ENCODE measurements around the gene NSUN2. TPM values are rescaled to one million over a fixed set of nuclear protein-coding genes. Genes with fewer than 3 reads are reported as not detected.

The NSUN2 gene
- total RNA-seq, 2 experiments from 2014 or later = 48.3 to 50.8 TPM

DNA sequence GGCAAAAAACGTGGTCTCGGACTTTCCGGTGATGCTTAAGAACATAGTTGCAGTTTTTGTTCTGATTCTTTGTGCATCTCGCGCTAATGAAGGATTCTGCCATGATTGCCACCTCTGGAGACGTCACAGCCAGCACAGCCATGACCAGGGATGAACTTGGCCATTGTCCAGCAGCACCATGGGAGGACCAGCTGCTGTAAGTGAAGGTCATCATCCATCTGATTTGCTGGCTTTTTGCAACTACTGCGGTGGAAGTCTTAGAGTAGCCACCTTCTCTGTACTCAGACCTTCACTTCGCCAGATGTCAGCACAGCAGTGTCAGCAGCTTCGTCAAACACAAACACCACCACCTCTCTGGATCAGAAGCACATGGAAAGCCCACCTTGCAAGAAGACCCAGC, 45.7 kb downstream of the NSUN2 start:
- peaks cover 7% of the 10 kb centered on the region for H3K4me1 ChIP-seq (ENCODE audit: insufficient read depth, low read length)
- H3K36me3 ChIP-seq (ENCODE audit: insufficient read depth, low read length) = no peaks in the 10 kb centered on the region
- H3K27ac Mint-ChIP-seq = no peak overlapping the region
- no peak overlapping the region for H3K4me3 Mint-ChIP-seq
- intact Hi-C loops (cut with DNase I, micrococcal nuclease) = no loop called here
- DNase-seq (no peak), ATAC-seq (ENCODE audit: poor library complexity) (no peak)
- H3K9me3 Mint-ChIP-seq = no peaks in the 10 kb centered on the region
- peaks cover 17 to 32% of the 10 kb centered on the region in 2 experiments for H3K27me3 ChIP-seq (ENCODE audit: control insufficient read depth in 1 of 2, insufficient read depth in 2 of 2, low read length in 2 of 2)
- H3K27me3 Mint-ChIP-seq = peaks cover 35% of the 10 kb centered on the region
- no peak overlapping the region for H3K27ac ChIP-seq (ENCODE audit: low read depth in 1 of 2, low read length in 2 of 2)
- POLR2A ChIA-PET = interaction anchor here (0.5 kb wide), 1 partner anchor 12 kb away, joined by 3 read pairs; no protein-coding TSS in a partner anchor
- H3K36me3 Mint-ChIP-seq (ENCODE audit: low read depth) = no peaks in the 10 kb centered on the region
- TF ChIP-seq, protein P1, sequence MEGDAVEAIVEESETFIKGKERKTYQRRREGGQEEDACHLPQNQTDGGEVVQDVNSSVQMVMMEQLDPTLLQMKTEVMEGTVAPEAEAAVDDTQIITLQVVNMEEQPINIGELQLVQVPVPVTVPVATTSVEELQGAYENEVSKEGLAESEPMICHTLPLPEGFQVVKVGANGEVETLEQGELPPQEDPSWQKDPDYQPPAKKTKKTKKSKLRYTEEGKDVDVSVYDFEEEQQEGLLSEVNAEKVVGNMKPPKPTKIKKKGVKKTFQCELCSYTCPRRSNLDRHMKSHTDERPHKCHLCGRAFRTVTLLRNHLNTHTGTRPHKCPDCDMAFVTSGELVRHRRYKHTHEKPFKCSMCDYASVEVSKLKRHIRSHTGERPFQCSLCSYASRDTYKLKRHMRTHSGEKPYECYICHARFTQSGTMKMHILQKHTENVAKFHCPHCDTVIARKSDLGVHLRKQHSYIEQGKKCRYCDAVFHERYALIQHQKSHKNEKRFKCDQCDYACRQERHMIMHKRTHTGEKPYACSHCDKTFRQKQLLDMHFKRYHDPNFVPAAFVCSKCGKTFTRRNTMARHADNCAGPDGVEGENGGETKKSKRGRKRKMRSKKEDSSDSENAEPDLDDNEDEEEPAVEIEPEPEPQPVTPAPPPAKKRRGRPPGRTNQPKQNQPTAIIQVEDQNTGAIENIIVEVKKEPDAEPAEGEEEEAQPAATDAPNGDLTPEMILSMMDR (IDR thresholded peaks at IDR 0.05) = no peak
- H3K4me3 ChIP-seq (ENCODE audit: low read length) = no peak overlapping the region
- CTCF ChIA-PET = interaction anchor here (0.9 kb wide), 1 partner anchor 158 kb away, joined by 3 read pairs; no protein-coding TSS in a partner anchor
- H3K4me1 Mint-ChIP-seq (ENCODE audit: low read depth) = no peaks in the 10 kb centered on the region
- peaks cover 0 to 7% of the 10 kb centered on the region in 2 experiments for H3K9me3 ChIP-seq (ENCODE audit: control insufficient read depth in 1 of 2, insufficient read depth in 1 of 2, low read length in 2 of 2)

DNA sequence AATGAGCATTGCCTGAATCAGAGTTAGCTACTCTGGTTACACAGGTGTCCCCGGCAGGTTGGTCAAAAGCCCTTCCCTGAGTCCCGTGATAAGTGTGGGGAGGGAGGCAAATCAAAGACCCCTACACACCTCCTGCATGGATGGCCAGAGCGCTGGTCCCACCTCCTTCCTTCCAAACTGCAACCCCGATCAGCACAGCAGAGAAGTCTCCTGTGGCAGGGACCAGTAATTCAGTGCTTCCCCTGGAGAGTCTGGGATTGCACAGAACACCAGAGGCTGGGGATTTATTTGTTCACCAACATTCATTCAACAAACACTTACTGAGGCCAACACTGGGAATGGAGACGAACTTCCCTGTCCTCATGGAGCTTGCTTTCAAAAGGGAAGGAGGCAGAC, 46.2 kb downstream of the NSUN2 start:
- H3K4me3 Mint-ChIP-seq = no peak overlapping the region
- ChIA-PET CTCF (interaction anchor here (0.9 kb wide), 1 partner anchor 159 kb away, joined by 3 read pairs; no protein-coding TSS in a partner anchor), POLR2A (no interaction called here)
- Histone ChIP-seq H3K27ac (ENCODE audit: low read depth in 1 of 2, low read length in 2 of 2) (no peak overlapping the region), H3K27me3 (ENCODE audit: control insufficient read depth in 1 of 2, insufficient read depth in 2 of 2, low read length in 2 of 2) (peaks cover 17 to 37% of the 10 kb centered on the region in 2 experiments), H3K4me3 (ENCODE audit: low read length) (no peak overlapping the region), H3K9me3 (ENCODE audit: control insufficient read depth in 1 of 2, insufficient read depth in 1 of 2, low read length in 2 of 2) (peaks cover 0 to 4% of the 10 kb centered on the region in 2 experiments), H3K4me1 (ENCODE audit: insufficient read depth, low read length) (peaks cover 7% of the 10 kb centered on the region), H3K36me3 (ENCODE audit: insufficient read depth, low read length) (no peaks in the 10 kb centered on the region)
- TF ChIP-seq, protein P1 (IDR thresholded peaks at IDR 0.05) = no peak
- H3K9me3 Mint-ChIP-seq = no peaks in the 10 kb centered on the region
- H3K27ac Mint-ChIP-seq = no peak overlapping the region
- DNase-seq (no peak), ATAC-seq (ENCODE audit: poor library complexity) (no peak)
- peaks cover 40% of the 10 kb centered on the region for H3K27me3 Mint-ChIP-seq
- intact Hi-C loops (cut with DNase I, micrococcal nuclease) = no loop called here
- no peaks in the 10 kb centered on the region for H3K4me1 Mint-ChIP-seq (ENCODE audit: low read depth)
- H3K36me3 Mint-ChIP-seq (ENCODE audit: low read depth) = no peaks in the 10 kb centered on the region

DNA sequence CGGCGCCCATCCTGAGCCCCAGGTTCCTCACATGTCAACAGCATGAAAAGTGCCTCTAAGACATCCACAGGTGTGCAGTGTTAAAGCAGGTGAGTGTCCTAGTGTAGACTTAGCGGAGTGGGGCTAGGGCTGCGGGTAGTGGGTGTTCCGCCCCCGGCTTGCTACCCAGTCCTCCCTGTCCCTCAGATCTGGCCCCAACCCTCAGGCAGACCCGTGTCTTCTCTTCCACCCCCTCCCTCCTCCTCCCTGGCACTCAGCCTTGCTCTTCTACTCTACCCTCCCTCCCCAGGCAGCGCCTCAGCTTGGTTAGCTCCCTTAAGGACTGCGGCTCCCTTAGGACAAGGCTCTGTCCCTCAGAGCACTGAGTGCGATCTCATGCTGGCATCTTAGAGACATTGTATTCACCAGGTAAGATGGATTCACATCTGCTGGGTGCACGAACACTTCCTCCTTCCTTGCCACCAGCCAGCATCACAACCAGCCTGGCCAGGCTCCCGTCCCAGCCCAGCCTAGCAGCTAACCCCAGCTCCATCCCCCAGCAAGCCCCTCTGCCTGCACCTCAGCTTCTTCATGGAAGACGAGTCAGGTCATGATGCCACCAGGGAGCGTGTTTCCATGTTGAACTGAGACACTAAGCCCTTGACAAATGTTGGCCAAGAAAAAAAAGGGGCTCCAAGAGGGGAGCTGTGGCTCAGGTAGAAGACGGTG, 46.8 kb downstream of the NSUN2 start:
- no peaks in the 10 kb centered on the region for H3K4me1 Mint-ChIP-seq (ENCODE audit: low read depth)
- intact Hi-C loops (cut with DNase I, micrococcal nuclease) = no loop called here
- no peak overlapping the region for H3K27ac ChIP-seq (ENCODE audit: low read depth in 1 of 2, low read length in 2 of 2)
- no peak overlapping the region for H3K4me3 ChIP-seq (ENCODE audit: low read length)
- POLR2A ChIA-PET = no interaction called here
- CTCF ChIA-PET = no interaction called here
- DNase-seq (no peak), ATAC-seq (ENCODE audit: poor library complexity) (no peak)
- H3K36me3 Mint-ChIP-seq (ENCODE audit: low read depth) = no peaks in the 10 kb centered on the region
- H3K27me3 ChIP-seq (ENCODE audit: control insufficient read depth in 1 of 2, insufficient read depth in 2 of 2, low read length in 2 of 2) = peaks cover 17 to 42% of the 10 kb centered on the region in 2 experiments
- no peak overlapping the region for H3K27ac Mint-ChIP-seq
- TF ChIP-seq, protein P1 (IDR thresholded peaks at IDR 0.05) = no peak
- peaks cover 7% of the 10 kb centered on the region for H3K4me1 ChIP-seq (ENCODE audit: insufficient read depth, low read length)
- no peak overlapping the region for H3K4me3 Mint-ChIP-seq
- peaks cover 0 to 4% of the 10 kb centered on the region in 2 experiments for H3K9me3 ChIP-seq (ENCODE audit: control insufficient read depth in 1 of 2, insufficient read depth in 1 of 2, low read length in 2 of 2)
- H3K36me3 ChIP-seq (ENCODE audit: insufficient read depth, low read length) = no peaks in the 10 kb centered on the region
- no peaks in the 10 kb centered on the region for H3K9me3 Mint-ChIP-seq
- H3K27me3 Mint-ChIP-seq = peaks cover 46% of the 10 kb centered on the region

Data from CD4-positive, alpha-beta T cell (primary cell).